CD14-positive monocyte (primary cell): ENCODE measurements around the gene TMEM132D. TPM values are rescaled to one million over a fixed set of nuclear protein-coding genes. Genes with fewer than 3 reads are reported as not detected.

Experiments used
- DNase-seq, 3 donors: peaks; one replicate each; pipeline ENCODE4 v3.0.0-alpha.2; 2011 to 2022
- H2AFZ ChIP-seq: 2 replicates; pipeline ENCODE4 v1.6.0; 2012; ENCODE audit warnings: mild to moderate bottlenecking, low read depth, low read length, inconsistent platforms; ENCODE audit not compliant: insufficient read depth, poor library complexity, severe bottlenecking
- H3K27ac ChIP-seq, 2 donors: 1 replicate in 1 of 2; 2 replicates in 1 of 2; pipeline ENCODE4 v1.5.1; 2012 to 2013; ENCODE audit warnings: low read length in 2 of 2, control low read depth in 1 of 2, inconsistent platforms in 1 of 2, low read depth in 1 of 2, mild to moderate bottlenecking in 1 of 2
- H3K27me3 ChIP-seq, 2 donors: one replicate each; pipeline versions ENCODE4 v1.6.0 to v1.6.1; 2011 to 2013; ENCODE audit warnings: low read length in 2 of 2; ENCODE audit not compliant: control insufficient read depth in 2 of 2, insufficient read depth in 2 of 2
- H3K36me3 ChIP-seq, 2 donors: replicated peaks in 1 of 2; 1 replicate in 1 of 2; 2 replicates in 1 of 2; pipeline versions ENCODE4 v1.5.1 to v1.6.1; 2012 to 2013; ENCODE audit warnings: low read length in 2 of 2, control low read depth in 1 of 2, inconsistent platforms in 1 of 2, mild to moderate bottlenecking in 1 of 2; ENCODE audit not compliant: insufficient read depth in 2 of 2, control insufficient read depth in 1 of 2
- H3K4me1 ChIP-seq, 2 donors: 1 replicate in 1 of 2; 2 replicates in 1 of 2; pipeline versions ENCODE4 v1.5.1 to v1.6.1; 2012 to 2013; ENCODE audit warnings: low read length in 2 of 2, control low read depth in 1 of 2, inconsistent platforms in 1 of 2, mild to moderate bottlenecking in 1 of 2, moderate library complexity in 1 of 2; ENCODE audit not compliant: insufficient read depth in 2 of 2, control insufficient read depth in 1 of 2
- H3K4me2 ChIP-seq: replicated peaks from 2 replicates; pipeline ENCODE3; 2012; ENCODE audit warnings: low read length, moderate library complexity, mild to moderate bottlenecking; ENCODE audit not compliant: poor library complexity, severe bottlenecking; ENCODE audit errors: extremely low read depth
- H3K4me3 ChIP-seq, 3 experiments: fragments of 200-600 bp in 1 of 3; sonication (generic) in 1 of 3; replicated peaks in 1 of 3; 1 replicate in 2 of 3; 2 replicates in 1 of 3; pipeline ENCODE4 v1.5.1; 2011 to 2013; ENCODE audit warnings: low read length in 3 of 3, mild to moderate bottlenecking in 3 of 3, control low read depth in 2 of 3, low read depth in 2 of 3, inconsistent platforms in 1 of 3, moderate library complexity in 1 of 3
- H3K79me2 ChIP-seq: 2 replicates; pipeline ENCODE4 v1.6.0; 2012; ENCODE audit warnings: mild to moderate bottlenecking, control low read depth, inconsistent platforms, low read length, moderate library complexity; ENCODE audit not compliant: insufficient read depth
- H3K9ac ChIP-seq: 2 replicates; pipeline ENCODE4 v1.6.0; 2017; ENCODE audit warnings: low read length, mild to moderate bottlenecking; ENCODE audit not compliant: insufficient read depth, poor library complexity, severe bottlenecking
- H3K9me3 ChIP-seq, 2 donors: replicated peaks in 1 of 2; 1 replicate in 1 of 2; 2 replicates in 1 of 2; pipeline versions ENCODE4 v1.5.1 to v1.6.1; 2012 to 2013; ENCODE audit warnings: low read length in 2 of 2, control low read depth in 1 of 2; ENCODE audit not compliant: control insufficient read depth in 1 of 2, insufficient read depth in 1 of 2
- H4K20me1 ChIP-seq: 2 replicates; pipeline ENCODE4 v1.6.0; 2012; ENCODE audit warnings: mild to moderate bottlenecking, low read length, control low read depth, moderate library complexity; ENCODE audit not compliant: insufficient read depth
- H3K27ac Mint-ChIP-seq, 7 donors: one replicate each; pipeline ENCODE4 v1.8.0; 2020; ENCODE audit warnings: mild to moderate bottlenecking in 7 of 7, mixed read lengths in 7 of 7, moderate library complexity in 6 of 7, inconsistent platforms in 2 of 7
- H3K27me3 Mint-ChIP-seq, 3 donors: one replicate each; pipeline ENCODE4 v1.8.0; 2021 to 2022; ENCODE audit warnings: low read depth in 3 of 3, mild to moderate bottlenecking in 3 of 3, mixed read lengths in 3 of 3, moderate library complexity in 3 of 3, inconsistent platforms in 1 of 3
- H3K36me3 Mint-ChIP-seq, 2 donors: one replicate each; pipeline ENCODE4 v1.8.0; 2020; ENCODE audit warnings: mixed read lengths in 2 of 2, inconsistent platforms in 1 of 2, mild to moderate bottlenecking in 1 of 2
- H3K4me1 Mint-ChIP-seq: one replicate; pipeline ENCODE4 v1.8.0; 2020; ENCODE audit warnings: mild to moderate bottlenecking, mixed read lengths
- H3K4me3 Mint-ChIP-seq, 2 donors: one replicate each; pipeline ENCODE4 v1.8.0; 2020; ENCODE audit warnings: mild to moderate bottlenecking in 2 of 2, mixed read lengths in 2 of 2, moderate library complexity in 1 of 2
- H3K9me3 Mint-ChIP-seq, 7 donors: one replicate each; pipeline ENCODE4 v1.8.0; 2020 to 2022; ENCODE audit warnings: mixed read lengths in 7 of 7, mild to moderate bottlenecking in 6 of 7, moderate library complexity in 6 of 7, inconsistent platforms in 2 of 7
- WGBS: methylation state at CpG from one replicate; pipeline ENCODE4 v1.1.5; 2013; ENCODE audit warnings: missing lambda C conversion rate; ENCODE audit not compliant: insufficient coverage; 5-methylcytosine and 5-hydroxymethylcytosine counted together
- intact Hi-C, 2 donors: fragments of 100-400 bp; cut with micrococcal nuclease; formaldehyde crosslinking; loops; one replicate each; pipeline versions ENCODE4 v1.15.0 to v1.15.1; 2023
- polyA plus RNA-seq, 3 donors: library from polyadenylated mRNA; depleted of rRNA in 1 of 3; unstranded in 2 of 3; stranded (reverse) in 1 of 3; fragments of 300-500 nt in 2 of 3; fragments of >200 nt in 1 of 3; fragmentation: Illumina TruSeq in 2 of 3; gene quantifications; 1 replicate in 2 of 3; 2 replicates in 1 of 3; pipeline ENCODE4 v1.2.3, GENCODE V29; 2012 to 2021
- TF ChIP-seq, protein P1 (sequence below): fragments of 200-600 bp; IDR thresholded peaks from one replicate; pipeline ENCODE4 v1.8.0; 2022; ENCODE audit warnings: antibody characterized with exemption, mild to moderate bottlenecking

TMEM132D gene
- polyA plus RNA-seq, 3 donors, result 0.04 TPM; not detected in 2

GRCh38 chr12:129096968-129097367 lies 806.9 kb downstream of the TMEM132D start:
- Histone ChIP-seq H3K4me3 (no peak overlapping the region), H3K36me3 (no peaks in the 10 kb centered on the region), H3K27ac (no peak overlapping the region), H3K4me2 (no peak overlapping the region), H3K79me2 (no peaks in the 10 kb centered on the region), H4K20me1 (no peaks in the 10 kb centered on the region), H3K4me1 (no peaks in the 10 kb centered on the region), H3K9ac (no peak overlapping the region), H2AFZ (no peak overlapping the region), H3K9me3 (peaks cover 4 to 14% of the 10 kb centered on the region in 2 donors), H3K27me3 (no peaks in the 10 kb centered on the region)
- intact Hi-C loops, result no loop called here
- H3K36me3 Mint-ChIP-seq, result no peaks in the 10 kb centered on the region
- WGBS, result no CpG with 5 or more reads among the region's 7 CpGs
- H3K27ac Mint-ChIP-seq, result no peak overlapping the region
- H3K4me3 Mint-ChIP-seq, result no peak overlapping the region
- TF ChIP-seq, protein P1, sequence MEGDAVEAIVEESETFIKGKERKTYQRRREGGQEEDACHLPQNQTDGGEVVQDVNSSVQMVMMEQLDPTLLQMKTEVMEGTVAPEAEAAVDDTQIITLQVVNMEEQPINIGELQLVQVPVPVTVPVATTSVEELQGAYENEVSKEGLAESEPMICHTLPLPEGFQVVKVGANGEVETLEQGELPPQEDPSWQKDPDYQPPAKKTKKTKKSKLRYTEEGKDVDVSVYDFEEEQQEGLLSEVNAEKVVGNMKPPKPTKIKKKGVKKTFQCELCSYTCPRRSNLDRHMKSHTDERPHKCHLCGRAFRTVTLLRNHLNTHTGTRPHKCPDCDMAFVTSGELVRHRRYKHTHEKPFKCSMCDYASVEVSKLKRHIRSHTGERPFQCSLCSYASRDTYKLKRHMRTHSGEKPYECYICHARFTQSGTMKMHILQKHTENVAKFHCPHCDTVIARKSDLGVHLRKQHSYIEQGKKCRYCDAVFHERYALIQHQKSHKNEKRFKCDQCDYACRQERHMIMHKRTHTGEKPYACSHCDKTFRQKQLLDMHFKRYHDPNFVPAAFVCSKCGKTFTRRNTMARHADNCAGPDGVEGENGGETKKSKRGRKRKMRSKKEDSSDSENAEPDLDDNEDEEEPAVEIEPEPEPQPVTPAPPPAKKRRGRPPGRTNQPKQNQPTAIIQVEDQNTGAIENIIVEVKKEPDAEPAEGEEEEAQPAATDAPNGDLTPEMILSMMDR, result no peak
- H3K27me3 Mint-ChIP-seq, result peaks cover 0 to 4% (median 1%) of the 10 kb centered on the region in 3 donors
- no peaks in the 10 kb centered on the region for H3K4me1 Mint-ChIP-seq
- DNase-seq, result no peak
- peaks cover 4 to 17% (median 8%) of the 10 kb centered on the region in 7 donors for H3K9me3 Mint-ChIP-seq

DNA sequence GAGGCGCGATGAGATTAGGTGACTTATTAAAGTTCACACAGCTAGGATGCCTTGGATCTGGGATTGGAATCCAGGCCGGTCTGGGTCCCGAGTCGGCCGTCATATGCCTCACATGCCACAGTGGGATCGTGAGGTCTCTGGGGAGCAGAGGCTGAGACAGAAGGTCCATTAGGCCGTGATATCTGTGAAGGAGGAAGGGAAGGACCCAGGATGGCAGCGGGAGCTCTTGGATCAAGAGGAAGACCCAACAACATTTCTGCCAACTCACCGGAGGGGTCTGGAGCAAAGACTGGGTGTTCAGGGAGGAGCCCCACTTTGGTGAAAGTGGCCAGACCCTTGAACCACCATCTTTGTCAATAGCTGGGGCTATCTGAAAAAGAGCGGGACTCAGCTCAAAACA lies 807.6 kb downstream of the TMEM132D start:
- no peak overlapping the region for H3K4me3 Mint-ChIP-seq
- H3K9me3 Mint-ChIP-seq, result peaks cover 3 to 14% (median 10%) of the 10 kb centered on the region in 7 donors
- H3K27me3 Mint-ChIP-seq, result peaks cover 0 to 4% (median 1%) of the 10 kb centered on the region in 3 donors
- no peak for DNase-seq
- Histone ChIP-seq H3K4me3 (no peak overlapping the region), H4K20me1 (no peaks in the 10 kb centered on the region), H2AFZ (no peak overlapping the region), H3K9me3 (peaks cover 11 to 15% of the 10 kb centered on the region in 2 donors), H3K27me3 (no peaks in the 10 kb centered on the region), H3K4me2 (no peak overlapping the region), H3K4me1 (no peaks in the 10 kb centered on the region), H3K9ac (no peak overlapping the region), H3K79me2 (no peaks in the 10 kb centered on the region), H3K36me3 (no peaks in the 10 kb centered on the region), H3K27ac (no peak overlapping the region)
- H3K36me3 Mint-ChIP-seq, result no peaks in the 10 kb centered on the region
- 95% methylated on average over 8 of the region's 11 CpGs for WGBS
- H3K4me1 Mint-ChIP-seq, result no peaks in the 10 kb centered on the region
- no peak overlapping the region for H3K27ac Mint-ChIP-seq
- TF ChIP-seq, protein P1, result no peak
- intact Hi-C loops, result no loop called here
